GF-D8 (cell line): ENCODE measurements around the gene KRT81.
"Not testable (repeated sequence)": the region's sequence is repeated elsewhere in the genome, so short reads cannot be mapped to it uniquely, and the experiment has no call there.

Source experiments
- DNase-seq: peaks from one replicate; lab custom pipeline; 2025; lab: John Stamatoyannopoulos, UW

KRT81 gene

GRCh38 chr12:52241205-52241842, 50.0 kb downstream of the KRT81 start:
- no peak for DNase-seq

- DNase-seq = not testable (repeated sequence)
These were observed 51.1 kb downstream of the KRT81 start for GRCh38 chr12:52240247-52240646.

- no peak for DNase-seq
These were observed 51.6 kb downstream of the KRT81 start for GRCh38 chr12:52239767-52240166.

- DNase-seq = no peak
These were observed 52.3 kb downstream of the KRT81 start for GRCh38 chr12:52238916-52239646.

GRCh38 chr12:52238207-52238840, 53.0 kb downstream of the KRT81 start:
- DNase-seq = no peak

GRCh38 chr12:52236386-52237050, 54.8 kb downstream of the KRT81 start:
- DNase-seq = no peak
